HG03103 (cell line): ENCODE measurements around the gene TYRP1.

Experiments
- ATAC-seq: cut with Tn5 transposase; IDR thresholded peaks from one replicate; pipeline ENCODE4 v1.9.1; 2021; ENCODE audit warnings: low read depth; ENCODE audit not compliant: unreplicated experiment

Gene TYRP1

GRCh38 chr9:12730198-12730597 lies 37.0 kb downstream of the TYRP1 start:
- no peak for ATAC-seq

GRCh38 chr9:12730927-12731326 lies 37.7 kb downstream of the TYRP1 start:
- no peak for ATAC-seq

GRCh38 chr9:12732971-12733370 lies 39.8 kb downstream of the TYRP1 start:
- no peak for ATAC-seq

GRCh38 chr9:12735665-12736064 lies 42.5 kb downstream of the TYRP1 start:
- no peak for ATAC-seq

- no peak for ATAC-seq
Observed at GRCh38 chr9:12737871-12738270, 44.7 kb downstream of the TYRP1 start.

- no peak for ATAC-seq
Observed at GRCh38 chr9:12739014-12739652, 45.9 kb downstream of the TYRP1 start.

- no peak for ATAC-seq
Observed at GRCh38 chr9:12740845-12741244, 47.7 kb downstream of the TYRP1 start.

- no peak for ATAC-seq
Observed at GRCh38 chr9:12748016-12748415, 54.8 kb downstream of the TYRP1 start.

- ATAC-seq = no peak
Observed at GRCh38 chr9:12748954-12749353, 55.8 kb downstream of the TYRP1 start.

GRCh38 chr9:12753931-12754330 lies 60.7 kb downstream of the TYRP1 start:
- ATAC-seq = no peak

GRCh38 chr9:12759761-12760160 lies 66.6 kb downstream of the TYRP1 start:
- ATAC-seq = no peak
